ENCODE data around the gene LRRC72. TPM values are rescaled to one million over a fixed set of nuclear protein-coding genes. Genes with fewer than 3 reads are reported as not detected.

The LRRC72 gene
- polyA plus RNA-seq, 4 donors = not detected

GRCh38 chr7:16558761-16559302, 32.2 kb downstream of the LRRC72 start:
- 90 to 95% (median 92%) methylated on average over 4 of the region's 4 CpGs for WGBS, 3 donors
- H3K27me3 ChIP-seq (ENCODE audit: control insufficient read depth in 3 of 3, insufficient read depth in 3 of 3, low read length in 3 of 3) = no peaks in the 10 kb centered on the region
- FAIRE-seq (no peak), DNase-seq (no peak)
- no peaks in the 10 kb centered on the region for H3K9me3 ChIP-seq (ENCODE audit: control insufficient read depth in 2 of 2, insufficient read depth in 1 of 2, low read depth in 1 of 2, low read length in 1 of 2)
- H3K27ac ChIP-seq (ENCODE audit: low read depth in 1 of 3, low read length in 2 of 3) = no peak overlapping the region
- H3K4me3 ChIP-seq (ENCODE audit: low read depth in 1 of 3, low read length in 3 of 3) = no peak overlapping the region
- no peaks in the 10 kb centered on the region for H3K4me1 ChIP-seq (ENCODE audit: control insufficient read depth in 3 of 3, insufficient read depth in 2 of 3, low read depth in 1 of 3, low read length in 2 of 3)
- no peaks in the 10 kb centered on the region for H3K36me3 ChIP-seq (ENCODE audit: control insufficient read depth in 3 of 3, insufficient read depth in 2 of 3, low read depth in 1 of 3, low read length in 3 of 3)

- H3K36me3 ChIP-seq (ENCODE audit: control insufficient read depth in 3 of 3, insufficient read depth in 2 of 3, low read depth in 1 of 3, low read length in 3 of 3) = no peaks in the 10 kb centered on the region
- no peaks in the 10 kb centered on the region for H3K9me3 ChIP-seq (ENCODE audit: control insufficient read depth in 2 of 2, insufficient read depth in 1 of 2, low read depth in 1 of 2, low read length in 1 of 2)
- FAIRE-seq = no peak
These were observed 33.0 kb downstream of the LRRC72 start for GRCh38 chr7:16559497-16560179.

GRCh38 chr7:16561943-16562342, 35.3 kb downstream of the LRRC72 start:
- Histone ChIP-seq H3K4me1 (ENCODE audit: control insufficient read depth in 3 of 3, insufficient read depth in 2 of 3, low read depth in 1 of 3, low read length in 2 of 3) (no peaks in the 10 kb centered on the region), H3K9me3 (ENCODE audit: control insufficient read depth in 2 of 2, insufficient read depth in 1 of 2, low read depth in 1 of 2, low read length in 1 of 2) (no peaks in the 10 kb centered on the region), H3K4me3 (ENCODE audit: low read depth in 1 of 3, low read length in 3 of 3) (no peak overlapping the region), H3K27ac (ENCODE audit: low read depth in 1 of 3, low read length in 2 of 3) (no peak overlapping the region), H3K27me3 (ENCODE audit: control insufficient read depth in 3 of 3, insufficient read depth in 3 of 3, low read length in 3 of 3) (no peaks in the 10 kb centered on the region), H3K36me3 (ENCODE audit: control insufficient read depth in 3 of 3, insufficient read depth in 2 of 3, low read depth in 1 of 3, low read length in 3 of 3) (no peaks in the 10 kb centered on the region)
- 89 to 97% (median 93%) methylated on average over 3 of the region's 3 CpGs for WGBS, 3 donors
- no peak for FAIRE-seq
- no peak for DNase-seq

More at GRCh38 chr7:16559497-16560179, 33.0 kb downstream of the LRRC72 start:
- Histone ChIP-seq H3K27ac (ENCODE audit: low read depth in 1 of 3, low read length in 2 of 3) (no peak overlapping the region), H3K4me3 (ENCODE audit: low read depth in 1 of 3, low read length in 3 of 3) (no peak overlapping the region), H3K4me1 (ENCODE audit: control insufficient read depth in 3 of 3, insufficient read depth in 2 of 3, low read depth in 1 of 3, low read length in 2 of 3) (no peaks in the 10 kb centered on the region), H3K27me3 (ENCODE audit: control insufficient read depth in 3 of 3, insufficient read depth in 3 of 3, low read length in 3 of 3) (no peaks in the 10 kb centered on the region)
- WGBS, 3 donors = 61 to 78% (median 71%) methylated on average over 3 of the region's 3 CpGs
- no peak for DNase-seq

GRCh38 chr7:16562456-16563220, 36.0 kb downstream of the LRRC72 start:
- no peak overlapping the region for H3K27ac ChIP-seq (ENCODE audit: low read depth in 1 of 3, low read length in 2 of 3)
- H3K4me1 ChIP-seq (ENCODE audit: control insufficient read depth in 3 of 3, insufficient read depth in 2 of 3, low read depth in 1 of 3, low read length in 2 of 3) = no peaks in the 10 kb centered on the region
- H3K27me3 ChIP-seq (ENCODE audit: control insufficient read depth in 3 of 3, insufficient read depth in 3 of 3, low read length in 3 of 3) = no peaks in the 10 kb centered on the region
- no peak for FAIRE-seq
- WGBS, 3 donors = 84 to 90% (median 85%) methylated on average over 9 of the region's 9 CpGs
- DNase-seq = no peak
- H3K36me3 ChIP-seq (ENCODE audit: control insufficient read depth in 3 of 3, insufficient read depth in 2 of 3, low read depth in 1 of 3, low read length in 3 of 3) = no peaks in the 10 kb centered on the region
- H3K9me3 ChIP-seq (ENCODE audit: control insufficient read depth in 2 of 2, insufficient read depth in 1 of 2, low read depth in 1 of 2, low read length in 1 of 2) = no peaks in the 10 kb centered on the region
- H3K4me3 ChIP-seq (ENCODE audit: low read depth in 1 of 3, low read length in 3 of 3) = no peak overlapping the region

- DNase-seq (peak in 1 of 2 donors; percentile 31), FAIRE-seq (peak; percentile 23)
These were observed 36.8 kb downstream of the LRRC72 start for GRCh38 chr7:16563281-16564022.

GRCh38 chr7:16564023-16564380, 37.4 kb downstream of the LRRC72 start:
- Histone ChIP-seq H3K36me3 (ENCODE audit: control insufficient read depth in 3 of 3, insufficient read depth in 2 of 3, low read depth in 1 of 3, low read length in 3 of 3) (no peaks in the 10 kb centered on the region), H3K27me3 (ENCODE audit: control insufficient read depth in 3 of 3, insufficient read depth in 3 of 3, low read length in 3 of 3) (no peaks in the 10 kb centered on the region), H3K4me1 (ENCODE audit: control insufficient read depth in 3 of 3, insufficient read depth in 2 of 3, low read depth in 1 of 3, low read length in 2 of 3) (no peaks in the 10 kb centered on the region), H3K4me3 (ENCODE audit: low read depth in 1 of 3, low read length in 3 of 3) (no peak overlapping the region), H3K9me3 (ENCODE audit: control insufficient read depth in 2 of 2, insufficient read depth in 1 of 2, low read depth in 1 of 2, low read length in 1 of 2) (no peaks in the 10 kb centered on the region), H3K27ac (ENCODE audit: low read depth in 1 of 3, low read length in 2 of 3) (peak overlapping the region in 1 of 3 donors; percentile 20)
- 81 to 92% (median 84%) methylated on average over 4 of the region's 4 CpGs for WGBS, 3 donors
- no peak for DNase-seq
- FAIRE-seq = no peak

More at GRCh38 chr7:16563281-16564022, 36.8 kb downstream of the LRRC72 start:
- Histone ChIP-seq H3K27ac (ENCODE audit: low read depth in 1 of 3, low read length in 2 of 3) (peak overlapping the region in 1 of 3 donors; percentile 20), H3K9me3 (ENCODE audit: control insufficient read depth in 2 of 2, insufficient read depth in 1 of 2, low read depth in 1 of 2, low read length in 1 of 2) (no peaks in the 10 kb centered on the region), H3K27me3 (ENCODE audit: control insufficient read depth in 3 of 3, insufficient read depth in 3 of 3, low read length in 3 of 3) (no peaks in the 10 kb centered on the region), H3K4me3 (ENCODE audit: low read depth in 1 of 3, low read length in 3 of 3) (no peak overlapping the region), H3K4me1 (ENCODE audit: control insufficient read depth in 3 of 3, insufficient read depth in 2 of 3, low read depth in 1 of 3, low read length in 2 of 3) (no peaks in the 10 kb centered on the region), H3K36me3 (ENCODE audit: control insufficient read depth in 3 of 3, insufficient read depth in 2 of 3, low read depth in 1 of 3, low read length in 3 of 3) (no peaks in the 10 kb centered on the region)
- 41 to 64% (median 51%) methylated on average over 5 of the region's 5 CpGs for WGBS, 3 donors

GRCh38 chr7:16564909-16565426, 38.3 kb downstream of the LRRC72 start:
- FAIRE-seq = peak; percentile 86
- 30 to 35% (median 32%) methylated on average over 13 of the region's 13 CpGs for WGBS, 3 donors

GRCh38 chr7:16571941-16572340, 45.3 kb downstream of the LRRC72 start:
- no peaks in the 10 kb centered on the region for H3K27me3 ChIP-seq (ENCODE audit: control insufficient read depth in 3 of 3, insufficient read depth in 3 of 3, low read length in 3 of 3)
- H3K4me1 ChIP-seq (ENCODE audit: control insufficient read depth in 3 of 3, insufficient read depth in 2 of 3, low read depth in 1 of 3, low read length in 2 of 3) = no peaks in the 10 kb centered on the region
- no peak overlapping the region for H3K27ac ChIP-seq (ENCODE audit: low read depth in 1 of 3, low read length in 2 of 3)
- 73 to 89% (median 80%) methylated on average over 4 of the region's 4 CpGs for WGBS, 3 donors
- peaks cover 0 to 3% of the 10 kb centered on the region in 2 donors for H3K9me3 ChIP-seq (ENCODE audit: control insufficient read depth in 2 of 2, insufficient read depth in 1 of 2, low read depth in 1 of 2, low read length in 1 of 2)
- H3K36me3 ChIP-seq (ENCODE audit: control insufficient read depth in 3 of 3, insufficient read depth in 2 of 3, low read depth in 1 of 3, low read length in 3 of 3) = no peaks in the 10 kb centered on the region
- DNase-seq (no peak), FAIRE-seq (no peak)
- no peak overlapping the region for H3K4me3 ChIP-seq (ENCODE audit: low read depth in 1 of 3, low read length in 3 of 3)

More at GRCh38 chr7:16564909-16565426, 38.3 kb downstream of the LRRC72 start:
- H3K4me1 ChIP-seq (ENCODE audit: control insufficient read depth in 3 of 3, insufficient read depth in 2 of 3, low read depth in 1 of 3, low read length in 2 of 3) = no peaks in the 10 kb centered on the region
- no peak overlapping the region for H3K27ac ChIP-seq (ENCODE audit: low read depth in 1 of 3, low read length in 2 of 3)
- no peaks in the 10 kb centered on the region for H3K36me3 ChIP-seq (ENCODE audit: control insufficient read depth in 3 of 3, insufficient read depth in 2 of 3, low read depth in 1 of 3, low read length in 3 of 3)
- peak; percentile 57 to 67 for DNase-seq
- H3K4me3 ChIP-seq (ENCODE audit: low read depth in 1 of 3, low read length in 3 of 3) = no peak overlapping the region
- no peaks in the 10 kb centered on the region for H3K9me3 ChIP-seq (ENCODE audit: control insufficient read depth in 2 of 2, insufficient read depth in 1 of 2, low read depth in 1 of 2, low read length in 1 of 2)
- no peaks in the 10 kb centered on the region for H3K27me3 ChIP-seq (ENCODE audit: control insufficient read depth in 3 of 3, insufficient read depth in 3 of 3, low read length in 3 of 3)

Data from small intestine (tissue), 7 donors.